Stimulated activated CD4-positive, alpha-beta T cell treated with anti-CD3 and anti-CD28 coated beads, Interleukin-15, amount 100 ng/mL, for 24 hours (primary cell): ENCODE measurements around the gene CDPF1.

Experiments used
- DNase-seq: peaks from one replicate; pipeline ENCODE4 v3.0.0-alpha.2; 2020

Gene CDPF1

GRCh38 chr22:46256358-46256958, 6.4 kb upstream of the CDPF1 start:
- DNase-seq = no peak

- DNase-seq = no peak
Measured at GRCh38 chr22:46251816-46252380, 1.8 kb upstream of the CDPF1 start.

- DNase-seq = no peak
Measured at GRCh38 chr22:46251266-46251665, 1.2 kb upstream of the CDPF1 start.

GRCh38 chr22:46250783-46251125, 661 bp upstream of the CDPF1 start:
- DNase-seq = peak; percentile 27

GRCh38 chr22:46247443-46247975, 2.6 kb downstream of the CDPF1 start:
- DNase-seq = no peak

- DNase-seq = no peak
Measured at GRCh38 chr22:46246178-46246577, 3.9 kb downstream of the CDPF1 start.

- no peak for DNase-seq
Measured at GRCh38 chr22:46245511-46245910, 4.6 kb downstream of the CDPF1 start.

GRCh38 chr22:46244771-46245170, 5.3 kb downstream of the CDPF1 start:
- no peak for DNase-seq

- no peak for DNase-seq
Measured at GRCh38 chr22:46242076-46242475, 8.0 kb downstream of the CDPF1 start.

- no peak for DNase-seq
Measured at GRCh38 chr22:46241396-46242007, 8.6 kb downstream of the CDPF1 start.

GRCh38 chr22:46240907-46241306, 9.2 kb downstream of the CDPF1 start:
- no peak for DNase-seq

- no peak for DNase-seq
Measured at GRCh38 chr22:46240506-46240905, 9.6 kb downstream of the CDPF1 start.

GRCh38 chr22:46240073-46240472, 10.0 kb downstream of the CDPF1 start:
- no peak for DNase-seq

- no peak for DNase-seq
Measured at GRCh38 chr22:46239261-46240048, 10.6 kb downstream of the CDPF1 start.

GRCh38 chr22:46238541-46238940, 11.6 kb downstream of the CDPF1 start:
- DNase-seq = no peak

- DNase-seq = no peak
Measured at GRCh38 chr22:46237453-46238124, 12.5 kb downstream of the CDPF1 start.

GRCh38 chr22:46234969-46235368, 15.1 kb downstream of the CDPF1 start:
- no peak for DNase-seq

- DNase-seq = no peak
Measured at GRCh38 chr22:46233231-46233630, 16.9 kb downstream of the CDPF1 start.

- DNase-seq = no peak
Measured at GRCh38 chr22:46230262-46230901, 19.7 kb downstream of the CDPF1 start.

GRCh38 chr22:46229701-46230100, 20.4 kb downstream of the CDPF1 start:
- no peak for DNase-seq

GRCh38 chr22:46226577-46226976, 23.5 kb downstream of the CDPF1 start:
- no peak for DNase-seq

- no peak for DNase-seq
Measured at GRCh38 chr22:46225631-46226030, 24.5 kb downstream of the CDPF1 start.

GRCh38 chr22:46224898-46225290, 25.2 kb downstream of the CDPF1 start:
- no peak for DNase-seq
